Inferior parietal cortex (tissue), 1 donor: ENCODE results near the gene TNIP1.

Experiments
- DNase-seq: peaks from one replicate; pipeline ENCODE4 v3.0.0-alpha.2; 2016; ENCODE audit errors: extremely low spot score

Gene TNIP1

DNA sequence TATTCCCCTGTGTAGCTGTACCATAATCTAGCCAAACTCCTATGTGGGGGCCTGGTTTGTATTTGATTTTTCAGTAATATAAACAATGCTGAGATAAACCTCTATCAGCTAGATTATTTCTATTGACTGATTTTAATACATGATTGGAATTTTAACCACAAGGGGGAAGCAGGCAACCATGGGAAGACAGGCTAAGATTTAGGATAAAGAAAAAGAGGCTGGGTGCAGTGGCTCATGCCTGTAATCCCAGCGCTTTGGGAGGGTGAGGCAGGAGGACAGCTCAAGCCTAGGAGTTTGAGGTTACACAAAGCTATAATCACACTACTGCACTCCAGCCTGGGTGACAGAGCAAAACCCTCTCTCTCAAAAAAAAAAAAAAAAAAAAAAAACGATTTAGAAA lies 78.6 kb downstream of the TNIP1 start:
- no peak for DNase-seq

DNA sequence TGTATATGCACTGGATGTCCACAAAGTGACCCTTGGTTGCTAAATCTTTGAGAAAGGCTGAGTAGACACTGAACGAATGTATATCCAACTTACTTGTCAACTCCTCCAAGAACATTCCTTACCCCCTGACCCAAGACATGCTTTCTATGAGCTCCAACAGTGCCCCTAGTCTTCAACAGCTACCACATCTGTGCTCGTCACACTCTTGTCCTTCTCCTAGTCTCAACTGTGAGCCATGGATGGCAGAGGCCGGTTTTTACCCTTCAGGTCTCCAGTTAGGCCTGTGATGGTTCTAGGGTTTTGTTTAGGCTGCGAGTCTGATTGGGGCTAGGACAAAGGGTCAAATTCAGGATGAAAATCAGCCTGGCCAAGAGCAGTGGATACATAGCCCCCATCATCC lies 79.4 kb downstream of the TNIP1 start:
- DNase-seq: no peak

- no peak for DNase-seq
Measured at GRCh38 chr5:150999704-151000442, 81.0 kb downstream of the TNIP1 start.

DNA sequence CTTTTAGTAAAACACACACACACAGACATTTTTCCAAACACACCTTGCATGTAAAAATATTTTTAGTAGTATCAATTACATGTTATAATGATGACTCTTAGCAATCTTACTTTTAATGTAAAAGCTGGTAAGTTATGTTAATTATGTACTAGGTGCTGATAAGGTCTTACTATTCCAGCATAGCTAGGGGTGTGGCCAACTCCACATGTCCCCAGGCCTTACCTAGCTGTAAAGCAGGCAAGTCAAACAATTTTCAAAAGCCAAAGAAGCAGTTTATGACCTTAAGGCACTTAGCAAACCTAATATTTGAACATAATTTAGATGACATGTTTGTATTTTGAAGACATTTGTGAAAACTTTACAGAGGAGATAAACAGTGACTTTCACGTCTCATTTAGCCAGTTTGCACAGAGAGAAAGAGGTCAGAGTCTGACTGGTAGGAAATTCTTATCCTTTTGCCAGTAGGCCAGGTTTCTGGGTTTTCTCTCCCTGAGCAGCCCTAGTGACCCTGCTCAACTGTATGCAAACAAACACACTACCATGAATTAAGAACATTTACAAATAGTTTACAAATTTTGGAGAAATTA lies 86.9 kb downstream of the TNIP1 start:
- no peak for DNase-seq

DNA sequence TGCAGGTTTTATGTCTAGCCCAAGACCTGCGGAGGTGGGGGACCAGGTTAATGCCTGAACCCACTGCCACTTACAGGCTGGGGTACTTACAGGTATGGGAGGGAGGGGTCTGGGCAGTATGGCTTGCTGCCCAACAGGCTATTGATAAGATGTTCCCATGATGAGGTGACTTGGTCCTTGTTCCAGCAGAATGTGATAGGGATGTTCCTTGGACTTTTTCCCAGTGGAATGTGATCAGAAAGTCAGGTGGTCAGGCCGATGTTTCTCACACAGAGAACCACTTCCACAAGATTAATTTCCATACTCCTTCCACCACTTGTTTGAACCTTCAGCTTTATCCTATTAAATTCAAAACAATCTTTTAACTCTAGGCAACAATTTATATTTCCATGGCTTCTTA lies 87.4 kb downstream of the TNIP1 start:
- no peak for DNase-seq

GRCh38 chr5:150992705-150993104 lies 88.1 kb downstream of the TNIP1 start:
- DNase-seq: no peak

DNA sequence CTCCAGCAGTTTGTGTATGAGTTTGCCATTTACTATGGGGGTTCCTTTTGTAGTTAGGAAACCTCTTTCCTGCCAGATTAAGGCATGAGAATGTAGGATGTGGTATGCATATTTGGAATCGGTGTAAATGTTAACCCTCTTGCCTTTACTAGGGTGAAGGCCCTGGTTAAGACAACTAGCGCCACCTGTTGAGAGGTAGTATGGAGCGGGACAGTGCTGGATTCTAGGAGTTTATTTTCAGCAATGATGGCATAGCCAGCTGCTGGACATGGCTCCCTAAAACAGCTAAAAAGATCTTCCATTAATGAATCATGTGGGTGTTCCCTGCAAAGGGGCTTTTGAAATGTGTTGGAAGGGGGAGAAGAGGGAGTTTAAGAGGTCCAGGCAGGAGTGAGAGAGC lies 91.1 kb downstream of the TNIP1 start:
- DNase-seq: no peak

GRCh38 chr5:150987746-150988145 lies 93.1 kb downstream of the TNIP1 start:
- no peak for DNase-seq
